PFSK-1 (cell line): ENCODE measurements around the gene KRTAP20-4.

Experiments used
- POLR2AphosphoS5 ChIP-seq: IDR thresholded peaks from 2 replicates; pipeline ENCODE4 v1.6.1; 2012; ENCODE audit warnings: low read depth, mild to moderate bottlenecking, control low read depth, low read length, moderate library complexity
- SIN3A ChIP-seq: IDR thresholded peaks from 2 replicates; pipeline ENCODE4 v1.6.1; 2012; ENCODE audit warnings: mild to moderate bottlenecking, low read length, moderate library complexity, borderline replicate concordance; ENCODE audit not compliant: insufficient read depth
- TAF1 ChIP-seq: IDR thresholded peaks from 2 replicates; pipeline ENCODE4 v1.6.1; 2012; ENCODE audit warnings: low read length, control low read depth, borderline replicate concordance; ENCODE audit not compliant: insufficient read depth

GRCh38 chr21:30592140-30592539, 28.3 kb upstream of the KRTAP20-4 start, which contains the start of gene KRTAP6-3:
- TF ChIP-seq SIN3A (no peak), POLR2AphosphoS5 (no peak), TAF1 (no peak)
